ENCODE data around the gene IL21. TPM values are rescaled to one million over a fixed set of nuclear protein-coding genes. Genes with fewer than 3 reads are reported as not detected.

IL21 gene
- total and polyA plus RNA-seq, 10 donors: 0.09 to 0.20 (median 0.10) TPM; not detected in 5

DNA sequence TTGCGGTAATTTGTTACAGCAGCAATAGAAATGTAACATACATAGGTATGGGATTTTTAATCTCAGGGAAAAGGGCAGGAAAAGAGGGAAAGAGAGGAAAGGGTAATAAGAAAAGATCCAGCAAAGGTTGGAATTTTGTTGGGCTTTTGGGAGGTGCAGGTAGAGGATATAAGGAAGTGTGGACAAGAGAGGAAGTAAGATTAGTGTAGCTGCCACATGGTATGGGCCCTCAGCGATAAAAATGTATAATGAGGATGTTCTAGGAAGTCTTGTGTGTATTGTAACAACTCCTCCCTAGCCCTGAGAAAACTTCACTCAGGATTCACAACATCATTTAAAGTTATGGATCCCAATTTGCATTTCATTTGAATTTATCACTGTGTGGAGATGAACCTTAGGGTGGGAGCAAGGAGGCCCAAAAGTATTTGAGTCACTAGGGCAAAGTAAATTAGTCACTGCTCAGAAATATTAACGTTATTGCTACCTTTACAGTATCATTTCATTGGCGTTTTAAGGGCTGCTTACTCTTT is 2.8 kb upstream of the IL21 start:
- intact Hi-C loops (cut with DNase I; ENCODE audit: low total_unique reads): no loop called here
- Histone ChIP-seq H3K27me3 (replicated peaks in 1 of 7) (no peaks in the 10 kb centered on the region), H3K27ac (no peak overlapping the region), H3K36me3 (no peaks in the 10 kb centered on the region), H3K4me1 (no peaks in the 10 kb centered on the region), H3K9me3 (no peaks in the 10 kb centered on the region), H3K4me3 (no peak overlapping the region)
- no peak for DNase-seq
- no peak for TF ChIP-seq POLR2AphosphoS5 (IDR thresholded peaks at IDR 0.05)
- TF ChIP-seq POLR2A (IDR thresholded peaks at IDR 0.05): no peak
- TF ChIP-seq, protein P1, sequence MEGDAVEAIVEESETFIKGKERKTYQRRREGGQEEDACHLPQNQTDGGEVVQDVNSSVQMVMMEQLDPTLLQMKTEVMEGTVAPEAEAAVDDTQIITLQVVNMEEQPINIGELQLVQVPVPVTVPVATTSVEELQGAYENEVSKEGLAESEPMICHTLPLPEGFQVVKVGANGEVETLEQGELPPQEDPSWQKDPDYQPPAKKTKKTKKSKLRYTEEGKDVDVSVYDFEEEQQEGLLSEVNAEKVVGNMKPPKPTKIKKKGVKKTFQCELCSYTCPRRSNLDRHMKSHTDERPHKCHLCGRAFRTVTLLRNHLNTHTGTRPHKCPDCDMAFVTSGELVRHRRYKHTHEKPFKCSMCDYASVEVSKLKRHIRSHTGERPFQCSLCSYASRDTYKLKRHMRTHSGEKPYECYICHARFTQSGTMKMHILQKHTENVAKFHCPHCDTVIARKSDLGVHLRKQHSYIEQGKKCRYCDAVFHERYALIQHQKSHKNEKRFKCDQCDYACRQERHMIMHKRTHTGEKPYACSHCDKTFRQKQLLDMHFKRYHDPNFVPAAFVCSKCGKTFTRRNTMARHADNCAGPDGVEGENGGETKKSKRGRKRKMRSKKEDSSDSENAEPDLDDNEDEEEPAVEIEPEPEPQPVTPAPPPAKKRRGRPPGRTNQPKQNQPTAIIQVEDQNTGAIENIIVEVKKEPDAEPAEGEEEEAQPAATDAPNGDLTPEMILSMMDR (IDR thresholded peaks at IDR 0.05 in 8 of 11, conservative IDR thresholded peaks at IDR 0.05 in 3 of 11): no peak
- 75 to 92% (median 86%) methylated on average over 4 of the region's 4 CpGs for WGBS, 5 donors

DNA sequence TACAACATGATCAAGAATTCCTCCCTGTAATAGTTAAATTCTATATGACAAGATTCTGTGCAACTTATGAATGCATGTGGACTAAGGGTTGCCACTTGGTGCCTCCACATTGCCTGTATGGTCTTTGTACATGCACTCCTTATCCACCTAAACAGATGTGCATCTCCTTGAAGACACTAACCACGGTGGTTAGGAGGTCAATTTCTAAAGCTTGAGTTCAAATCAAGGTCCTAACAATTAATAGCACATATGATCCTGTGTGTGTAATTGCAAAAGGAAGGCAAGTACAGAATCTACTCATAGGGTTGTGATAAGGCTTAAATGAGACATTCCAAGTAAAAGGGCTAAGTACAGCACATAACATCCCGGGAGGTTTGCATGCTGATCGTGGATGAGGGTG is 1.5 kb upstream of the IL21 start:
- Histone ChIP-seq H3K4me1 (no peaks in the 10 kb centered on the region), H3K27me3 (replicated peaks in 1 of 7) (no peaks in the 10 kb centered on the region), H3K4me3 (no peak overlapping the region), H3K36me3 (no peaks in the 10 kb centered on the region), H3K27ac (no peak overlapping the region), H3K9me3 (no peaks in the 10 kb centered on the region)
- intact Hi-C loops (cut with DNase I; ENCODE audit: low total_unique reads): no loop called here
- TF ChIP-seq POLR2A (IDR thresholded peaks at IDR 0.05) (no peak), POLR2AphosphoS5 (IDR thresholded peaks at IDR 0.05) (no peak)
- TF ChIP-seq, protein P1 (IDR thresholded peaks at IDR 0.05 in 8 of 11, conservative IDR thresholded peaks at IDR 0.05 in 3 of 11): no peak
- no peak for DNase-seq
- 70 to 80% (median 73%) methylated on average over 3 of the region's 3 CpGs for WGBS, 5 donors

DNA sequence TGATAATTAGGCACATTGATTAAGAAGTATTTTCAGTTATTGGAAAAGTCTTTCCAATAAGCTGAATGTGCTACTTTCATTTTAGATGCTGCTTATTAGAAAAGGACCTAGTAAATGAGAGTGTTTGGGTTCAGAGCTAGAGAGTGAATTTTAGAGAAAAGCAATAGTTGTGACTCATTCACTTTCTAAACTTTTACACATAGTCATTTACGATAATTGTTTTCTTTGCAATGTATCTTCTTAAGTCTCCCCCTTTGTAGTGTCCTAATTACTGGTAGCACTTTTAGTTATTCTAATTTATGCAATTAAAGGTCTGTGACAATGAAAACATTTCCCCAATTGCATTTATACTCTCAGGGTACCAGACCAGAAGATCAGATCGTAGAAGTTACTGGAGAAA is 1.3 kb downstream of the IL21 start:
- Histone ChIP-seq H3K4me1 (no peaks in the 10 kb centered on the region), H3K27ac (no peak overlapping the region), H3K9me3 (no peaks in the 10 kb centered on the region), H3K36me3 (no peaks in the 10 kb centered on the region), H3K4me3 (no peak overlapping the region), H3K27me3 (replicated peaks in 1 of 7) (no peaks in the 10 kb centered on the region)
- intact Hi-C loops (cut with DNase I; ENCODE audit: low total_unique reads): no loop called here
- TF ChIP-seq, protein P1 (IDR thresholded peaks at IDR 0.05 in 8 of 11, conservative IDR thresholded peaks at IDR 0.05 in 3 of 11): no peak
- TF ChIP-seq POLR2A (IDR thresholded peaks at IDR 0.05): no peak
- TF ChIP-seq POLR2AphosphoS5 (IDR thresholded peaks at IDR 0.05): no peak
- WGBS, 5 donors: 77 to 91% (median 83%) methylated on average over 2 of the region's 2 CpGs
- no peak for DNase-seq

DNA sequence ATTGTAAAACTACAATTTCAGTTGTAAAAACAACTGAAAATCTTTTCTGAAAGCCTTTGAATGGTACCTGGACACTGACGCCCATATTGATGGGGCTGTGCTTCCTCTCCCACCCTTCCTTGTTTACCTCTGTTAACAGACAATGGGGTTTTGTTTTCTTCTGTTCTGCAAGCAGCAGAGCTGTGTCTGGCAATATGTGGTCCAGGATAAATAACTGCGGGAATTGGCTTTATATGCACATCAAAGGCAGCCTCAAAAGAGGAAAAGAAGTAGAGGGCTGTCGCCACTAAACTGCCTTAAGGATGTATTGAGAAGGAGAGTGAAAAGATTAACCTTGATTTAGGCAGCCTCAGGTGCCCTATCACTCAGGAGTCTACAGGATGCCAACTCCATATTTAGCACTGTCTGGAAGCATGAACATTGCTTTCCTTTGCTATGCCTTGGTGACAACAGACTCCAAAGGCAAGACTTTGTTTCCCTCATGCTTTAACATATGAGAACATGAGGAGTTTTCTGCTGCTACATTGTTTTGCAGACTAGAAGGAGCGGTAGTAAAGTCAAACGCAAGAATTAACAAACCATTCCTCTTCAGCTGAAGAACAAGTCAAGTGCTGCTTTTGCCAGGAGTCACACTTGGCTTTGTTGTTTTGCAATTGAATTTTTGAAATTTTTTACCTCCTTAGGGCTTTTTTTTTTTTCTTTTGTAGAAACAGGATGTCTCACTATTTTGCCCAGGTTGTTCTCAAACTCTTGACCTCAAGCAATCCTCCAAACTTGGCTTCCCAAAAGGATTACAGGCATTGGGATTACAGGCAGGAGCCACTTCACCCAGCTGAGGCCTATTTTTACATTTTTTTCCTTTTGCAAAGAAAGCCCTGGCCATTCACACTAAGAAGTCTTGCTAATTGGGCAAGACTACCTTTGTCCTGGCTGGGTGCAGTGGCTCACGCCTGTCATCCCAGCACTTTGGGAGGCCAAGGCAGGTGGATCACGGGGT is 3.0 kb downstream of the IL21 start:
- Histone ChIP-seq H3K4me1 (no peaks in the 10 kb centered on the region), H3K9me3 (no peaks in the 10 kb centered on the region), H3K36me3 (no peaks in the 10 kb centered on the region), H3K4me3 (no peak overlapping the region), H3K27me3 (replicated peaks in 1 of 7) (no peaks in the 10 kb centered on the region), H3K27ac (no peak overlapping the region)
- WGBS, 5 donors: 74 to 89% (median 79%) methylated on average over 7 of the region's 7 CpGs
- TF ChIP-seq POLR2A (IDR thresholded peaks at IDR 0.05) (no peak), POLR2AphosphoS5 (IDR thresholded peaks at IDR 0.05) (no peak)
- TF ChIP-seq, protein P1 (IDR thresholded peaks at IDR 0.05 in 8 of 11, conservative IDR thresholded peaks at IDR 0.05 in 3 of 11): no peak
- DNase-seq: no peak
- intact Hi-C loops (cut with DNase I; ENCODE audit: low total_unique reads): no loop called here

All from spleen (tissue), 11 donors.